WTC11 (cell line): ENCODE data around the gene EYA2.

Source experiments
- CREM ChIP-seq: sonication (generic); formaldehyde crosslinking; IDR thresholded peaks from 2 replicates; pipeline ENCODE4 v1.8.1; 2022; ENCODE audit warnings: mild to moderate bottlenecking, missing genetic modification reagents, moderate library complexity
- CTCF ChIP-seq: fragments of 200-600 bp; IDR thresholded peaks from 2 replicates; pipeline ENCODE4 v1.8.0; 2022; ENCODE audit warnings: antibody characterized with exemption
- JUN ChIP-seq: sonication (generic); formaldehyde crosslinking; IDR thresholded peaks from 2 replicates; pipeline ENCODE4 v1.8.0; 2023; ENCODE audit warnings: mild to moderate bottlenecking, missing genetic modification reagents
- MYBL2 ChIP-seq: sonication (generic); formaldehyde crosslinking; IDR thresholded peaks from 2 replicates; pipeline ENCODE4 v1.8.1; 2023; ENCODE audit warnings: mild to moderate bottlenecking, moderate library complexity, missing genetic modification reagents
- NFYB ChIP-seq: sonication (generic); formaldehyde crosslinking; conservative IDR thresholded peaks from 2 replicates; pipeline ENCODE4 v1.8.0; 2022; ENCODE audit warnings: low read depth, missing genetic modification reagents
- NR1H2 ChIP-seq: sonication (generic); formaldehyde crosslinking; IDR thresholded peaks from 2 replicates; pipeline ENCODE4 v1.9.0; 2021; ENCODE audit warnings: mild to moderate bottlenecking, moderate library complexity, missing genetic modification reagents
- NR2C2 ChIP-seq: sonication (generic); formaldehyde crosslinking; IDR thresholded peaks from 2 replicates; pipeline ENCODE4 v1.8.0; 2022; ENCODE audit warnings: mild to moderate bottlenecking, missing genetic modification reagents
- RORB ChIP-seq: fragments of 250-450 bp; sonication (Bioruptor Pico); IDR thresholded peaks from 2 replicates; pipeline ENCODE4 v1.9.0; 2021; ENCODE audit warnings: mild to moderate bottlenecking
- SP1 ChIP-seq: sonication (generic); formaldehyde crosslinking; conservative IDR thresholded peaks from 2 replicates; pipeline ENCODE4 v1.8.1; 2022; ENCODE audit warnings: missing genetic modification reagents
- TCF7 ChIP-seq: sonication (generic); formaldehyde crosslinking; IDR thresholded peaks from 2 replicates; pipeline ENCODE4 v1.8.0; 2022; ENCODE audit warnings: mild to moderate bottlenecking, low read depth, missing genetic modification reagents, moderate library complexity
- ZNF423 ChIP-seq: fragments of 250-450 bp; sonication (Bioruptor Pico); IDR thresholded peaks from 2 replicates; pipeline ENCODE4 v2.1.2; 2022; ENCODE audit warnings: mild to moderate bottlenecking, moderate library complexity

DNA sequence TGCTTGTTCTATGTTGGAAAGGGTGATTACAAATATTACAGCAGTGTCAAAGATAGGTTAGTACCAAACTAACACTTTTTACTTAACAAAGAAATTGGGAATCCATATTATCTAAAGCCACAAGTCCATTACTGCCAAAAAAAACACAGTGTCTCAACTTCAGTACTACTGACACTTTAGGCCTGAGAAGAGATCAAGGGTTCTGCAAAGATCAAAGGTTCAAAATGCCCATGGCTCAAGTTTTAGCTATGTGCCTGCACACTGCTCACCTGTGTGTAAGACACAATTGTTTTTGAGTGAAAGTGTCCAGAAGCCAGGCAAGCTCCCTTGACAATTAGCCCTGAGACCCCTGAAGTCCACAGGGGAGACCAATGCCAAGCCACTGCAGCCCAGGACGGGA, 329.3 kb downstream of the EYA2 start:
- TF ChIP-seq JUN (CRISPR knock-in tag) (no peak), CTCF (no peak), MYBL2 (CRISPR knock-in tag) (no peak), SP1 (CRISPR knock-in tag) (no peak), CREM (no peak), NR2C2 (CRISPR knock-in tag) (no peak), ZNF423 (CRISPR knock-in tag) (no peak), NFYB (CRISPR knock-in tag) (no peak), RORB (CRISPR knock-in tag) (no peak), NR1H2 (CRISPR knock-in tag) (no peak), TCF7 (CRISPR knock-in tag) (no peak)
